Mesenteric fat pad (tissue), 1 donor: ENCODE measurements around the gene ZNF653. TPM values are rescaled to one million over a fixed set of nuclear protein-coding genes. Genes with fewer than 3 reads are reported as not detected.
A peak's percentile ranks its signal among the peaks of the same experiment; 100 is the strongest.

Experiments
- DNase-seq: peaks from one replicate; pipeline ENCODE4 v3.0.0-alpha.2; 2020; ENCODE audit warnings: low spot score
- total RNA-seq: library from RNA; stranded (reverse); fragmentation: NEBNext Ultra II Directional; extraction: Animal tissue kit (Norgen Biotek cat#: 25700); gene quantifications from one replicate; pipeline ENCODE4 v1.2.1, GENCODE V29; 2021
- donor health status: DM: yes; HTN: yes; CAD: no.

Gene ZNF653
- total RNA-seq, 1 donor from 2014 or later: 8.6 TPM

- DNase-seq: no peak
These were observed 8.3 kb upstream of the ZNF653 start for GRCh38 chr19:11513946-11514345.

GRCh38 chr19:11510444-11510843 lies 4.8 kb upstream of the ZNF653 start:
- no peak for DNase-seq

GRCh38 chr19:11507370-11508078 lies 1.9 kb upstream of the ZNF653 start:
- DNase-seq: no peak

GRCh38 chr19:11506967-11507366 lies 1.3 kb upstream of the ZNF653 start:
- DNase-seq: no peak

GRCh38 chr19:11506101-11506555 lies 489 bp upstream of the ZNF653 start:
- no peak for DNase-seq

- DNase-seq: peak; percentile 99
These were observed 571 bp downstream of the ZNF653 start for GRCh38 chr19:11505032-11505503.

GRCh38 chr19:11504502-11505031 lies 1.1 kb downstream of the ZNF653 start:
- DNase-seq: no peak

- DNase-seq: no peak
These were observed 5.7 kb downstream of the ZNF653 start for GRCh38 chr19:11499890-11500420.

GRCh38 chr19:11499220-11499726 lies 6.4 kb downstream of the ZNF653 start:
- no peak for DNase-seq

- DNase-seq: no peak
These were observed 9.1 kb downstream of the ZNF653 start for GRCh38 chr19:11496391-11497163.

- no peak for DNase-seq
These were observed 9.8 kb downstream of the ZNF653 start for GRCh38 chr19:11495885-11496284.

- DNase-seq: no peak
These were observed 10.2 kb downstream of the ZNF653 start for GRCh38 chr19:11495481-11495880.

- no peak for DNase-seq
These were observed 10.9 kb downstream of the ZNF653 start for GRCh38 chr19:11494634-11495285.

- no peak for DNase-seq
These were observed 16.3 kb downstream of the ZNF653 start for GRCh38 chr19:11489378-11489777.

- no peak for DNase-seq
These were observed 18.8 kb downstream of the ZNF653 start for GRCh38 chr19:11486661-11487503.

- no peak for DNase-seq
These were observed 20.3 kb downstream of the ZNF653 start for GRCh38 chr19:11485245-11485837.

- DNase-seq: no peak
These were observed 22.1 kb downstream of the ZNF653 start for GRCh38 chr19:11483366-11484111.

GRCh38 chr19:11482384-11483050 lies 23.1 kb downstream of the ZNF653 start:
- peak; percentile 94 for DNase-seq
